Ramos (cell line): ENCODE data around the gene INTS4.
"Not testable (repeated sequence)": the region's sequence is repeated elsewhere in the genome, so short reads cannot be mapped to it uniquely, and the experiment has no call there.

ENCODE experiments used
- in situ Hi-C: fragments of 300-500 bp; cut with MboI; formaldehyde crosslinking; loops from one replicate; pipeline ENCODE4 v1.14.3; 2022; ENCODE audit warnings: low sequenced_read_pairs; ENCODE audit not compliant: unreplicated experiment

Gene INTS4

DNA sequence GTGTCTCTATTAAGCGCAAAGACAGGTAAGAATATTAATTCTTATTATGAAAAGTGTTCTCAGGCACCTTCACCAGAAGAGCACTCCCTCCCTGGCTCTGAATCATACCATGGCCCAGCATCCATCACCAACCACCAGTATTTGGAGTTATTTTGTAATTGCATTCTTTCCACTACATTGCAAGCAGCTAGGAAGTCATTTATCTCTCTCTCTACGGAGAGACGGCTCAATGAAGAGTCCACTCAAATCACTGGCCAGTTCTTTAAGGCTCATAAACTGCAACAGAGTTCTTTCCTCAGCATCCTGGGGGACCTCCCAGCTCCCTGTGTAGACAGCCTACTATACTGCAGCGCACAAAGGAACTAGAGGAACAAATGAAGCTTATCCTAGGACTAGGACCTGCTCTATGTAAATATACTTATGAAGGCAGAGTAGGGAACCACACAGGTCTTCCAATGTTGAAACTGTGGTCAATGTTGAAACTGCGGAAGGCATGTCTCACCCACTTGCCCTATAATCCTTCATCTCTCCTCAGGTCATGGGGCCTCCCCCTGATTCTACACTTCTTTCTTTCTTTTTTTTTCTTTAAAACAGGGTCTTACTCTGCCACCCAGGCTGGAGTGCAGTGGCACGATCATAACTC, 110.2 kb downstream of the INTS4 start:
- in situ Hi-C loops: no loop called here

DNA sequence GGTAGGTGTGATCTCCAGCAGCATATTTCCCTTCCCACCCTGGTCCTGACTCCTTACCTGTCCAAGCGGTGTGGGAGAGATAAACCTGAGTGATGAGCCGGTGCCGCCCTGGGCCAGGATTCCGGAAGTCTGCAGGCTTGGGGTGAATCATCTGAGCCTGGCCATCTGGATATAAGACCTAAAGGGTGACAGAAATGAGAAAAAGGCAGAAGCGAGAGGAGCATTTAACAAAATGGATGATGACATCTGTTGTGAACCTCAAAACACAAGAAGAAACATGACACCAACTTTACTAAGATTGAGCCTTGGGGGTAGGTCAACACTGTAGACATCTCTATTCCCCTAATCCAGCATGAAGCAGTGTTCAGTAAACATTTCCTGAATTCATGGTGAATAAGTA, 110.7 kb downstream of the INTS4 start:
- in situ Hi-C loops: no loop called here

DNA sequence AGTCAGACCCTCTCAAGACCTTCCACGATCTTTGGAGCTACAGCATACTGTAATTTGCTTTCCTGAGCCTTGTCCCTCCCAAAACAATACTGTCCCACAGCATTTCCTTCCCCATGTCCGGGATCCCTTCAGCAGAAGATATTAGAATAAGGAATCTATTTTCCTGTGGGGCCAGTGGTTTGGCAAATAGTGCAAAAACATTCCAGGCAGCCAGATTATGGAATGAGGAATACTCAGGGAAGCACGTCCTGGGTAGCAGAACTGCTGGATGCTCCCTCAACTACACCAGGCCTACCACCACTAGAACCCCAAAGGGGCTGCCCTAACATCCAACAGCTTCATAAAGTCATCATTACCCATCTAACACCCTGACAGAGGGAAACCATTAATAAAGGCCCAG, 112.1 kb downstream of the INTS4 start:
- in situ Hi-C loops: no loop called here

DNA sequence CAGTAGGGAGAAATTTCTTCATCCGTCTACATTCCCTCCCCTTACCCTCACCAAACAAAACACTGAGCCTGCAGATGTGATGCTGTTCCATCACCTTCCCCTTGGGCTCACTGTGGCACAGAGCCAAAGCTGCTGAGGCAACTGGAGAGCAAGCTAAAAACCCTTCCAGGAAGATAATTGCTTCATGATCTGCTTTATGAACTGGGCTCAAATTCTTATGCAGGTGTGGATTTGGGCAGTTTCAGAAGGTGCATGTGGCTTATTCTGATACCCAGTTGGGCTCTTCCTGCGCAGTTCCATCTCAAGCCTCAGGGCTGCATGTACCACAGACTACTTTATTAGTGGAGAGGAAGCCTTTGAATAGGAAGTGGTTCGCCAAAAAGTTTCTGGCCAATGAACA, 115.2 kb downstream of the INTS4 start:
- in situ Hi-C loops: no loop called here

DNA sequence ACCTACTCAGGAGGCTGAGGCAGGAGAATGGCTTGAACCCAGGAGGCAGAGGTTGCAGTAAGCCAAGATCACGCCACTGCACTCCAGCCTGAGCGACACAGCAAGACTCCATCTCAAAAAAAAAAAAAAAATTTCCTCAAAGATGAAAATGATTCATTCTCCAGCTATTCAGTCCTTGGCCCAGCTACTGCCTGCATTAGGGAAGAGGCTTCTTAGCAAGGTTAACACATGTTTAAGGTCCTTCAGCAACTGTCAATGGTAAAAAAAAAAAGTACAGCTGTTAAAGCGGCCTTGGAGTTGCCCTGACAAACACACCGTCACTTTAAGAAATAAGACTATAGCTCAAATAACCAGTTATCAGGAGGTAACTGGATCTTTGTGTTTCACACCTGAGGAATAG, 116.2 kb downstream of the INTS4 start:
- in situ Hi-C loops: not testable (repeated sequence)

DNA sequence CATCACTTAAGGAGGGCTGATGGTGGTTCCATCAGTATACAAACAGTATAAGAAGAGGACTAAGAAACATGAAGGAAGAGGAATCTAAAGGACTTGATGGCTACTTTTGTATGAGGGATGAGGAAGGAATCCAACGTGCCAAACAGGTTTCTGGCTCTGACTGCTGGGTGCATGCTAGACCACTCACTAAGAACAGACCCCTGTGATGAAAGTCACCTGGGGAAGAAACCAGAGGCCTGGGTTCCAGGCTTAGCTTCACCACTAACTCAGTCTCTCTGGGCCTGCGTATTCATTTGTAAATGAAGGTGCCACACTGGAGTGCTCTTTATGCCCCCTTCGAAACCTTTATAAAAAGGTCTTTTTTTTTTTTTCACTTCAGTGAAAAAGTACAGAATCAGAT, 118.4 kb downstream of the INTS4 start:
- in situ Hi-C loops: no loop called here

DNA sequence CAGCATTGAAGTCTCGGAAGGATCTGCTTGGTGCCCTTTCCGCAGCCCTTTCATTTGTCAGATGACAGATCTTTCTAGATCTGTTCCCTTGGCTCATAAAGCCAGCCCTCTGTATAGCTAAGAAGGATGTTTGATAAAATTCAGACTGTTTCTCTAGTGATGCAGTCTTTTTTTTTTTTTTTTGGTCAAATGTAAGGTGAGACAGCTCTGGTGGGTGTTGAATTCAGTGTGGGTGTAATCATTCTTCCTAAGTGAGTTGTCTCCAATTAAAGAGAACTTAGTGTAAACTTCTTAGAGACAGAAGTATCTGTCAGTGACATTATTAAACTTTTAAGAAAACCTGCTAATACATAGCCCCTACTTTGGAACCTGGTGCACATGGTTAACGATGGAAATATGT, 120.3 kb downstream of the INTS4 start:
- in situ Hi-C loops: no loop called here

DNA sequence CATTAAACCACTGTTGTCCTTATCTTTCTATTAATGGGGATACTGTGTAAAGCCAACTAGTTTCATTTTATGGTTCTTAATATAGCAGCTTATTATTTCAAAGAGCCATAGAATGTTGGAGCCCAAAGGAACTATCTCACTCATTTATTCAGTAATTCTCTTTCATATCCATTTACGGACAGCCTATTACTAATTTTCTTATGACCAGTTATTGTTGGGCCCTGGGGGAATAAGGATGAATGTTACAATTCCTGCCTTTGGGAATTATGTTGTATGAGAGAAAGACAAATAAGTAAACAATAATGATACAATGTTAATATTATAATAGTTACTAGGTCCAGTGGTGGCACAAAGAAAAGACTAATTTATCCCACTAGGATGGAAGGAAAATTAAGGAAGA, 121.1 kb downstream of the INTS4 start:
- in situ Hi-C loops: no loop called here

DNA sequence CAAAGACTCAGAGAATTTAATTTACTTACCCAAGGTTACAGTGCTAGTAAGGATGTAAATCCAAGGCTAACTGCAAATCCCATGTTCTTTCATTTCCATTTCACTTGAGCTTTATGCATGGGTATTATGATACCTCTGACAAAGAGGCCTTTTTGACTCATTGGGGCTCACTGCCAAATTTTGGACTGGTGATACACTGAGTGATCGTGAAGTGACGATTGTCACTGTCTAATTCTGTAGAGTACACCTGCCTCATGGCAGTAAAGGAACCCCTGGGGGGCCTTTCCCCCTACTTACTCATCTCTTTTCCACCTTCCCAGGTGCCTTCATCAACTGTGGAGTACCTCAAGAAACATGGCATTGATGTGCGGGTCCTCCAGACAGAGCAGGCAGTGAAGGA, 122.6 kb downstream of the INTS4 start:
- in situ Hi-C loops: no loop called here

DNA sequence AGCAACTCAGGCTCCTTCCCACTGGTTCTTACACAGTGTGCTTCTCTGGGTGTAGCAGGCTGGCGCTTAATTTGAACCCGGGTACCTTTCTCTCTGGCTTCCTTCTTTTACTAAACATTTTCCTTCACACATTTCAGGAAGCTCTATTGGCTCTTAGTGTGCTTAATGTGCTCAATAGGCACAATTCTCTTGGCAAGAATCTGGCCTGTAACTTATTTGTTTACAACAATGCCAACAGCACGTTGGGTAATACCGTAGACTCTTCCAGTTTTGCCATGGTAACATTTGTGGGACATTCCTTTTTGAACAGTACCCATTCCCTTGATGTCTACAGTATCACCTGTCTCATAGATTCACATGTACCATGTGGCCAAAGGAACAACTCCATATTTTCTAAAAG, 125.7 kb downstream of the INTS4 start:
- in situ Hi-C loops: no loop called here

DNA sequence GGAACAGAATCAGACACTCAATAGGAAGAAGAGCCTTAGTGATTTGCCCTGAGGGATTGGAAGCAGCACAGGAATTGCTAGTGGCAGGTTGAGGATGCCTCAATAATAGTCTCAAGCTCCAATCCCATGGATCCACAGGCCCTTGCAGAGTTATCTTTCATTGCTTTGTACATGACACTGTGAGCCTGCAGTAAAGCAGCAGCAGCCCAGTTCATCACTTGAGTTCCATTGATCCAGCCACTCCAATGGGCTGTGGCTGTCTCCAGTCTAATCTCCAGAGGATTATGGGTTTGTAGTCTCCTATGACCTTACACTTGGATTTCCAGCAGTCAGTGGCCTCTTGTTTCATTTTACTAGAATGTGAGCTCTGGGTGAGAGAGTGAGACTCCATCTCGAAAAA, 128.1 kb downstream of the INTS4 start:
- in situ Hi-C loops: no loop called here

DNA sequence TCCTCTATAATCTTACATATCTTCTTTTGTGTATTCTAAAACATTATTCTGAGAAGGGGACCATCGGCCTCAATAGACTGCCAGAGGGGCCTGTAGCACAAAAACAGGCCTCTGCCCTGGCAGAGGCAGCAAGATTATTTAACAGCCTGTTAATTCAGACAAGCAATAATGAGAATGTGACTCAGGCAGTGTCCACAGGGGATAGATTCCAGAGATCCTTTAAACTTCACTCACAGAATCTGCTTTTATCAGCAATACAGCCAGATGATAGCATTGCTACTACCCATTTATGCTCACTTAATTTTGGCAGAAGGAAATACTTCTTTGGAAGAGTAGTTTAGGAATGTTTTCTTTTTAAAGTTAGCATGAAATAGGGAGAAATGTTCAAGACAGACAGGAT, 128.7 kb downstream of the INTS4 start:
- in situ Hi-C loops: no loop called here

DNA sequence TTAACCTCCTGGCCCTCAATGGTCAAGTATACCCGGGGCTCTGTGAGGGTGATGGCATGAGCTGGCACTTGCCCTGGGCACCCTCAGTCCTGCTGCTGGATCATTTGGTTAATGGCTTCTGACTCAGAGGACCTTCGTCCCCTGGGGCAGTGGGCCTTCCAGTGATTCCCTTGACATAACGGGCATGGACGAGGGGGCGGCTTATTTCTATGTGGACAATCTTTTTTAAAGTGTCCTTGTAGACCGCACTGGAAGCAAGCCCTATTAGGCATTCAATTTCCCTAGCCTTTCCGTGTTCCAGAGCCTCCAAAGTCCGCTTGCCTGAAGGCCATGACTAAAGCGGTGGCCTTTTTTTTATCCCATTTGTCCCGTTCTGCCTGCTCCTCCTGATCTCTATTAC, 133.0 kb downstream of the INTS4 start:
- in situ Hi-C loops: not testable (repeated sequence)

DNA sequence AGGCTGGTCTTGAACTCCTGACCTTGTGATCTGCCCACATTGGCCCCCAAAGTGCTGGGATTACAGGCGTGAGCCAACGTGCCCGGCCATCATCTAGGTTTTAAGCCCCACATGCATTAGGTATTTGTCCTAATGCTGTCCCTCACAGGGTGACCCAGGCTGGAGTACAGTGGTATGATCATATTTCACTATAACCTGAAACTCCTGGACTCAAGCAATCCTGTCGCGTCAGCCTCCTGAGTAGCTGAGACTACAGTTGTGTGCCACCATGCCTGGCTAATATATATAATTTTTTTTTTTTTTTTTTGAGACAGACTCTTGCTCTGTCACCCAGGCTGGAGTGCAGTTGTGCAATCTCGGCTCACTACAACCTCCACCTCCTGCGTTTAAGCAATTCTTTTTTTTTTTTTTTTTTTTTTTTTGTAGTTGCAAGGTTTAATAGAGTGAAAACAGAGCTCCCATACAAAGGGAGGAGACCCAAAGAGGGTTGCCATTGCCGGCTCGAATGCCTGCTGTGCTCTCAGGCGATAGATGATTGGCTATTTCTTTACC, 136.5 kb downstream of the INTS4 start:
- in situ Hi-C loops: not testable (repeated sequence)

DNA sequence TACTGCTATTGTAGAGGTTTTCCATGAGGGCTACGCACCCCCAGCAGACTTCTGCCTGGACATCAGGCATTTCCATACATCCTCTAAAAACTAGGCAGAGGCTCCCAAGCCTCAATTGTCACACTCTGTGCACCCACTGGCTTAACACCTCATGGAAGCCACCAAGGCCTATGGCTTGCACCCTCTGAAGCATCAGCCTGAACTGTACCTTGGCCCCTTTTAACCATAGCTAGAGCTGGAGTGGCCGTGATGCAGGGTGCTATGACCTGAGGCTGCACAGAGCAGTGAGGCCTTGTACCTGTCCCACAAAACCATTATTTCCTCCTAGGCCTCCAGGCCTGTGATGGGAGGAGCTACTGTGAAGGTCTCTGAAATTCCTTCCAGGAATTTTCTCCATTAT, 139.6 kb downstream of the INTS4 start:
- in situ Hi-C loops: no loop called here

DNA sequence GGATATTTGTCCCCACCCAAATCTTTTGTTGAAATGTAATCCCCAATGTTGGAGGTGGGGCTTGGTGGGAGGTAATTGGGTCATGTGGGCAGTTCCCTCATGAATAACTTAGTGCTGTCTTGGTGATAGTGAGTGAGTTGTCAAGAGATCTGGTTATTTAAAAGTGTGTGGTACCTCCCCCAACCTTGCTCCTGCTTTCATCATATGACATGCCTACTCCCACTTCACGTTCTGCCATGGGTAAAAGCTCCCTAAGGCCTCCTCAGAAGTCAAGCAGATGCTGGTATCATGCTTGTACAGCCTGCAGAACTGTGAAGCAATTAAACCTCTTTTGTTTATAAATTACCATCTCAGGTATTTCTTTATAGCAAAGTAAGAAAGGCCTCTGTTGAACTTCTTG, 143.0 kb downstream of the INTS4 start:
- in situ Hi-C loops: no loop called here

DNA sequence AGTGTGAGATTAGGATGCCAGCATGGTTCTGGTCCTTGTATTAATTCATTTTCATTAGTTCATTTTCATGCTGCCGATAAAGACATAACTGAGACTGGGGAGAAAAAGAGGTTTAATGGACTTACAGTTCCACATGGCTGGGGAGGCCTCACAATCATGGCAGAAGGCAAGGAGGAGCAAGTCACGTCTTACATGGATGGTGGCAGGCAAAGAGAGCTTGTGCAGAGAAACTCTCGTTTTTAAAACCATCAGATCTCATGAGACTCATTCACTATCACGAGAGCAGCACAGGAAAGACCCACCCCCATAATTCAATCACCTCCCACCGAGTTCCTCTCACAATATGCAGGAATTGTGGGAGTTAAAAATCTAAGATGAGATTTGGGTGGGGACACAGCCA, 150.8 kb downstream of the INTS4 start:
- in situ Hi-C loops: not testable (repeated sequence)

DNA sequence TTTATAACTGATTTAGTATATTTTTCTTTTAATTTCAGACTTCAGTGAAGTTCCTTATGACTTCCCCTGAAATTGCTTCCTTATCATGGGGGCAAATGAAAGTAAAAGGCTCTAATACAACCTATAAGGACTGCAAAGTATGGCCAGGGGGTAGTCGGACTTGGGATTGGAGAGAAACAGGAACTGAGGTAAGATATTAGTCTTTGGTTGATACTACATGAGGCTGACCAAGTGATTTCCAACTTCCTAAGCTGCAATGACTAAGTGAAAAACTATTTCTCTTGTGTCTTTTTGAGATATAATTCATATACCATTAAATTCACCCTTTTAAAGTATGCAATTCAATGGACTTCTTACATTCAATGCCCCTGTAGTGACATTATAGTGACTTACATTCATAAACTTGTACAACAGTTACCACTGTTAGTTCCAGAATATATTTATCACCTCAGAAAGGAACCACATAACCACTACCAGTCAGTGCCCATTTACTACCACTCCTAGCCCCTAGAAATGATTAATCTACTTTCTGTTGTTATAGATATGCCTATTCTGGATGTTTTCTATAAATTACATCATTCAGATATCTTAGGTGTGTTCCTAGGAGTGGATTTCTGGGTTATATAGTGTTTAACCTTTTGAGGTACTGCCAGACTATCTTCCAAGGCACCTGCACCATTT, 151.9 kb downstream of the INTS4 start:
- in situ Hi-C loops: no loop called here

DNA sequence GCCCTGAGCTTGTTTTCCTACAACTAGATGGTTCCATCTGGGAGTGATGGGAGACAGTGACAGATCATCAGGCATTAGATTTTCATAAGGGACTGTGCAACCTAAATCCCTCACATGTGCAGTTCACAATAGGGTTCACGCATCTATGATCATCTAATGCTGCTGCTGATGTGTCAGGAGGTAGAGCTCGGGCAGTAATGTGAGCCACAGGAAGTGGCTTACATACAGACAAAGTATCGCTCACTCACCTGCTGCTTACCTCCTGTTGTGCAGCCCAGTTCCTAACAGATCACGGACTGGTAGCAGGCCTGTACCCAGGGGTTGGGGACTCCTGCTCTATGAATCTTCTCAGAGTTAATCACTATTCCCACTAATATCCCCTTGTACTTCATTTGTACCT, 161.2 kb downstream of the INTS4 start:
- in situ Hi-C loops: no loop called here

DNA sequence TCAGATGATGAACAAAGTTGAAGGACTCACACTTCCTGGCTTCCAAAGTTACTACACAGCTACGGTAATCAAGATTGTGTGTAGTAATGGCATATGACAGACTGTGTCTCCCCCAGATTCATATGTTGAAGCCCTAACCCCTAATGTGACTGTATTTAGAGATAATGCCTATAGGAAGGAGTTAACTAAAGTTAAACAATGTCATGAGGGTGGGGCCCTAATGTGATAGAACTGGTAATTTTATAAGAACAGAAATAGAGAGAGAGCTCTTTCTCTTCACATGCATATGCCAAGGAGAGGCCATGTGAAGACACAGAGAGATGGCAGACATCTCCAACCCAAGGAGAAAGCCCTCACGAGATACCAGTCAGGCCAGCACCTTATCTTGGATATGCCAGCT, 165.5 kb downstream of the INTS4 start:
- in situ Hi-C loops: no loop called here
